Erythroblast (primary cell): Measurements from ENCODE around the gene MAML2.

Experiments used
- GATA1 ChIP-seq: IDR thresholded peaks from 2 replicates; pipeline ENCODE4 v1.6.1; 2011; ENCODE audit warnings: low read depth, mild to moderate bottlenecking, control low read depth, low read length, moderate library complexity
- POLR2A ChIP-seq: IDR thresholded peaks from 2 replicates; pipeline ENCODE4 v1.6.1; 2011; ENCODE audit warnings: mild to moderate bottlenecking, low read length

DNA sequence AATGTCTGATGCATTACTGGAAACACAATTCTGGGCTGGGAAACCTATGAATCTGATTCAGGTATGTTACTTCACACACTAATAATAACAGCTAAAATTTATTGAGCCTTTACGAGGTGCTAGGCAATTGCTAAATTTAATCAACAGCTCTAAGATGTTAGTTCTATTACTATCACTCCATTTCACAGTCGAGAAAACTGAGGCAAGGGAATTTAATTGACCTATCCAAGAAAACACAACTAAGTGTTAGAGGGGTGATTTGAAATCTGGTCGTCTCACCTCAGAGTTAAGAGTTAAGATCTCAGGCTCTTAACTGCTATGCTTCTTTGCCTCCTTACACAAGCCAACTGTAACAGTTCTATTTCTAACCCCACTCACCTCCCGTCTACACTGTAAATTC lies 8.8 kb downstream of the MAML2 start:
- TF ChIP-seq POLR2A (no peak), GATA1 (no peak)
